WERI-Rb-1 (cell line): ENCODE data around the gene DUSP22.

Experiments used
- DNase-seq: peaks from one replicate; pipeline ENCODE4 v3.0.0-alpha.2; 2020
- H3K27ac ChIP-seq: fragments of 250-450 bp; sonication (Bioruptor Pico); 2 replicates; pipeline ENCODE4 v1.5.1; 2020; ENCODE audit warnings: mild to moderate bottlenecking, moderate library complexity
- H3K27me3 ChIP-seq: fragments of 250-450 bp; sonication (Bioruptor Pico); 2 replicates; pipeline ENCODE4 v1.5.1; 2021; ENCODE audit warnings: mild to moderate bottlenecking, low read depth, moderate library complexity; ENCODE audit not compliant: insufficient read depth, severe bottlenecking
- H3K36me3 ChIP-seq: fragments of 250-450 bp; sonication (Bioruptor Pico); 2 replicates; pipeline ENCODE4 v1.5.1; 2020; ENCODE audit warnings: mild to moderate bottlenecking, moderate library complexity
- H3K4me3 ChIP-seq: 2 replicates; pipeline ENCODE4 v1.5.1; 2011; ENCODE audit warnings: low read depth, mild to moderate bottlenecking, control low read depth, low read length
- H3K9me3 ChIP-seq: fragments of 250-450 bp; sonication (Bioruptor Pico); 2 replicates; pipeline ENCODE4 v1.5.1; 2021; ENCODE audit warnings: mild to moderate bottlenecking, moderate library complexity; ENCODE audit not compliant: severe bottlenecking
- CTCF ChIP-seq: IDR thresholded peaks from 2 replicates; pipeline ENCODE4 v1.5.1; 2011; ENCODE audit warnings: low read depth, mild to moderate bottlenecking, control low read depth, inconsistent platforms, low read length

Gene DUSP22

GRCh38 chr6:257031-257725, 35.1 kb upstream of the DUSP22 start:
- TF ChIP-seq CTCF = no peak
- Histone ChIP-seq H3K27me3 (no peaks in the 10 kb centered on the region), H3K9me3 (peaks cover 3% of the 10 kb centered on the region), H3K36me3 (no peaks in the 10 kb centered on the region), H3K4me3 (no peak overlapping the region), H3K27ac (no peak overlapping the region)
- DNase-seq = no peak

GRCh38 chr6:257774-258173, 34.5 kb upstream of the DUSP22 start:
- Histone ChIP-seq H3K27ac (no peak overlapping the region), H3K9me3 (peaks cover 3% of the 10 kb centered on the region), H3K4me3 (no peak overlapping the region), H3K36me3 (no peaks in the 10 kb centered on the region), H3K27me3 (no peaks in the 10 kb centered on the region)
- no peak for DNase-seq
- no peak for TF ChIP-seq CTCF

- no peak overlapping the region for H3K27ac ChIP-seq
- no peaks in the 10 kb centered on the region for H3K36me3 ChIP-seq
- DNase-seq = no peak
- peaks cover 3% of the 10 kb centered on the region for H3K9me3 ChIP-seq
- no peak for TF ChIP-seq CTCF
- no peaks in the 10 kb centered on the region for H3K27me3 ChIP-seq
- H3K4me3 ChIP-seq = no peak overlapping the region
Observed at GRCh38 chr6:259316-259715, 33.0 kb upstream of the DUSP22 start.

GRCh38 chr6:259901-260508, 32.3 kb upstream of the DUSP22 start:
- H3K36me3 ChIP-seq = no peaks in the 10 kb centered on the region
- no peaks in the 10 kb centered on the region for H3K27me3 ChIP-seq
- peaks cover 3% of the 10 kb centered on the region for H3K9me3 ChIP-seq
- DNase-seq = no peak
- H3K4me3 ChIP-seq = no peak overlapping the region
- no peak for TF ChIP-seq CTCF
- H3K27ac ChIP-seq = no peak overlapping the region

- Histone ChIP-seq H3K9me3 (no peaks in the 10 kb centered on the region), H3K36me3 (no peaks in the 10 kb centered on the region), H3K27ac (no peak overlapping the region), H3K27me3 (no peaks in the 10 kb centered on the region), H3K4me3 (no peak overlapping the region)
- no peak for TF ChIP-seq CTCF
- DNase-seq = no peak
Observed at GRCh38 chr6:264626-265025, 27.7 kb upstream of the DUSP22 start.

GRCh38 chr6:268394-268935, 23.8 kb upstream of the DUSP22 start:
- no peak overlapping the region for H3K4me3 ChIP-seq
- no peaks in the 10 kb centered on the region for H3K36me3 ChIP-seq
- TF ChIP-seq CTCF = no peak
- no peaks in the 10 kb centered on the region for H3K9me3 ChIP-seq
- H3K27ac ChIP-seq = no peak overlapping the region
- no peak for DNase-seq
- peaks cover 5% of the 10 kb centered on the region for H3K27me3 ChIP-seq
